GM12874 (cell line): Measurements from ENCODE around the gene GRB7.

ENCODE experiments used
- CTCF ChIP-seq: IDR thresholded peaks from 2 replicates; pipeline ENCODE4 v1.5.1; 2011; ENCODE audit warnings: low read depth, mild to moderate bottlenecking, control low read depth, low read length, moderate library complexity; ENCODE audit not compliant: insufficient read depth

GRB7 gene

DNA sequence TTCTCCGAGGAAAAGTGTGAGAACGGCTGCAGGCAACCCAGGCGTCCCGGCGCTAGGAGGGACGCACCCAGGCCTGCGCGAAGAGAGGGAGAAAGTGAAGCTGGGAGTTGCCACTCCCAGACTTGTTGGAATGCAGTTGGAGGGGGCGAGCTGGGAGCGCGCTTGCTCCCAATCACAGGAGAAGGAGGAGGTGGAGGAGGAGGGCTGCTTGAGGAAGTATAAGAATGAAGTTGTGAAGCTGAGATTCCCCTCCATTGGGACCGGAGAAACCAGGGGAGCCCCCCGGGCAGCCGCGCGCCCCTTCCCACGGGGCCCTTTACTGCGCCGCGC lies 38.0 kb upstream of the GRB7 start, which contains the start of gene ERBB2:
TSS of gene ERBB2 (plus strand) at position 247 of the 330 bp plus-strand sequence. CDS start 175 bp downstream, outside the sequence.
- TF ChIP-seq CTCF, result no peak

DNA sequence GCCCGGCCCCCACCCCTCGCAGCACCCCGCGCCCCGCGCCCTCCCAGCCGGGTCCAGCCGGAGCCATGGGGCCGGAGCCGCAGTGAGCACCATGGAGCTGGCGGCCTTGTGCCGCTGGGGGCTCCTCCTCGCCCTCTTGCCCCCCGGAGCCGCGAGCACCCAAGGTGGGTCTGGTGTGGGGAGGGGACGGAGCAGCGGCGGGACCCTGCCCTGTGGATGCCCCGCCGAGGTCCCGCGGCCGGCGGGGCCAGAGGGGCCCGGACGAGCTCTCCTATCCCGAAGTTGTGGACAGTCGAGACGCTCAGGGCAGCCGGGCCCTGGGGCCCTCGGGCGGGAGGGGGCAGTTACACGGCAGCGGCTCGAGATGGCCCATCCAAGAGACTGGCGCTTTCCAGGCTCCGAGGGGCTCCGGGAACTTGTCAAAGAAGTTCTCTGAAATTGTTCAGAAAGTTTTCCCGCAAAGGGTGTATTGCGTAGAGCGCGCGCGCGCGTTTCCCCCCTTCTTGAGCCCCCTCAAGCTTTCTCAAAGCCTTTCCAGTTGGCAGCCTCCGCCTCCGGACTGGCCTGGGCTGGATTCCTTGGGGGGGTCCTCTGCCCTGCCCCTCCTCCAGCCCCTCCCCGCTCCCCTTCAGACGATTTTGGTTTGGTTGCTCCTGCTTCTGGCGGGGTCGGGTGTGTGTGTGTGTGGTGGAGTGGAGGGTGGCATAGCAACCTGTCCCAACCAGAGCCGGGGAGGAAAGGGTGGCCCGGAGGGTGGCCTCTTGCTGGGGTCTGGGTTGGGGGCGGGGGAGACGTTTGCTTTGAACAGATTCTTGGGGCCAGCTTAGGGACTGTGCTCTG lies 37.4 kb upstream of the GRB7 start:
- TF ChIP-seq CTCF, result no peak

DNA sequence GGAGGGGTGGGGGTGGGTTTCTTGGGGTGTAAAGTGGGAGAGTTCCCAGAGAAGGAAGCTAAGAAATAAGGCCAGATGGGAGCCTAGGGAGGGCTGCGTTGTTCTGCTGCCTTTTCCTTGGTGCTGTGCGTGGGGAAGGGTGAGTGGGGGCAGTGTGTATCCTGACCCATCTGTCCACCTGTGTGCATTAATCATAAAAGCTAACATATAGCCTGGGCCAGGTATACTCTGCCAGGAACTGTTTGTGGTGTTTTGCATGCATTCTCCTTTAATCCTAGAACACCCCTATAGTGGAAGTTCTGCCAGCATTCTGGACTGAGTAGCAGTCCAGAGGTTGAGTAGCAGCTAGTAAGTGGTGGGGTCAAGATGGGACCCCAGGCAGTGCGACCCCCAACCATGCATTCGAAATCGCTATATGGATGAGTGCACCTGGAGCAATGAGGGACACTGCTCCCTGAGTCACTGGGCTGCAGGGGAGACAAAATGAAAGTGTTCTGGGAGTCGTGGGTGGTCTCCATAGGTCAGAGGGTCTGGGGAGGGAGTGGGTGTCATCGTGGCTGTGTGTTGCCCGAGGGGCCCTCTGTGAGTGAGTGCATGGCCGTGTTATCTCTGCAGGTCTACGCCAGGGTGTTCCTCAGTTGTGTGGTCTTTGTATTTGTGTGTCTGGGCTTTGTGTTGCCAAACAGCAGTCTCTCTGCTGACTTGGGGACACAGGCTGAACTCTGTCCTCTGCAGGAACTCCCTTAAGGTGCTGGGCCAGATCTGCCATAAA lies 36.5 kb upstream of the GRB7 start:
- TF ChIP-seq CTCF, result no peak

- no peak for TF ChIP-seq CTCF
These were observed 35.8 kb upstream of the GRB7 start for GRCh38 chr17:39701784-39702422.

- TF ChIP-seq CTCF, result no peak
These were observed 34.5 kb upstream of the GRB7 start for GRCh38 chr17:39702901-39703893.

GRCh38 chr17:39703913-39704312 lies 33.8 kb upstream of the GRB7 start:
- TF ChIP-seq CTCF, result no peak
